Vagina (tissue), 2 donors: ENCODE measurements around the gene KCTD15. TPM values are rescaled to one million over a fixed set of nuclear protein-coding genes. Genes with fewer than 3 reads are reported as not detected.
"Not testable (repeated sequence)": the region's sequence is repeated elsewhere in the genome, so short reads cannot be mapped to it uniquely, and the experiment has no call there.

Experiments
- DNase-seq, 2 donors: peaks; one replicate each; pipeline ENCODE4 v3.0.0-alpha.2; 2017; ENCODE audit errors: extremely low spot score in 2 of 2
- H3K27ac ChIP-seq: fragments of 200-600 bp; sonication (generic); one replicate; pipeline ENCODE4 v1.5.1; 2019
- H3K27me3 ChIP-seq: fragments of 200-600 bp; sonication (generic); one replicate; pipeline ENCODE4 v1.5.1; 2019
- H3K36me3 ChIP-seq, 2 donors: fragments of 200-600 bp; sonication (generic); one replicate each; pipeline ENCODE4 v1.5.1; 2017 to 2019
- H3K4me1 ChIP-seq: fragments of 200-600 bp; sonication (generic); one replicate; pipeline ENCODE4 v1.5.1; 2019
- H3K4me3 ChIP-seq, 2 donors: fragments of 200-600 bp; sonication (generic); 1 replicate in 1 of 2; 2 replicates in 1 of 2; pipeline ENCODE4 v1.5.1; 2016 to 2019
- H3K9me3 ChIP-seq: fragments of 200-600 bp; sonication (generic); one replicate; pipeline ENCODE4 v1.5.1; 2019
- POLR2A ChIP-seq, 2 donors: fragments of 450-650 bp; IDR thresholded peaks; one replicate each; pipeline ENCODE4 v1.6.1; 2017; ENCODE audit warnings: antibody characterized with exemption in 2 of 2, mild to moderate bottlenecking in 2 of 2, moderate library complexity in 2 of 2
- POLR2AphosphoS5 ChIP-seq, 2 donors: sonication (generic); formaldehyde crosslinking; IDR thresholded peaks; one replicate each; pipeline ENCODE4 v1.9.0; 2017; ENCODE audit warnings: antibody characterized with exemption in 2 of 2, mild to moderate bottlenecking in 2 of 2, low read depth in 1 of 2; ENCODE audit not compliant: insufficient read depth in 1 of 2
- intact Hi-C: fragments of 100-400 bp; cut with DNase I; formaldehyde crosslinking; loops from one replicate; pipeline ENCODE4 v1.15.1; 2023
- total RNA-seq: library from RNA; depleted of rRNA; stranded (reverse); fragments of >200 nt; gene quantifications from one replicate; pipeline ENCODE4 v1.2.3, GENCODE V29; 2016
- TF ChIP-seq, protein P1 (sequence below), 3 experiments: fragments of 450-650 bp in 2 of 3; fragments of 200-600 bp in 1 of 3; sonication (generic) in 1 of 3; IDR thresholded peaks; one replicate each; pipeline ENCODE4 v1.5.1; 2017 to 2019; ENCODE audit warnings: antibody characterized with exemption in 3 of 3, mild to moderate bottlenecking in 2 of 3, moderate library complexity in 2 of 3

Gene KCTD15
- total RNA-seq, 1 donor from 2014 or later = 65.6 TPM

DNA sequence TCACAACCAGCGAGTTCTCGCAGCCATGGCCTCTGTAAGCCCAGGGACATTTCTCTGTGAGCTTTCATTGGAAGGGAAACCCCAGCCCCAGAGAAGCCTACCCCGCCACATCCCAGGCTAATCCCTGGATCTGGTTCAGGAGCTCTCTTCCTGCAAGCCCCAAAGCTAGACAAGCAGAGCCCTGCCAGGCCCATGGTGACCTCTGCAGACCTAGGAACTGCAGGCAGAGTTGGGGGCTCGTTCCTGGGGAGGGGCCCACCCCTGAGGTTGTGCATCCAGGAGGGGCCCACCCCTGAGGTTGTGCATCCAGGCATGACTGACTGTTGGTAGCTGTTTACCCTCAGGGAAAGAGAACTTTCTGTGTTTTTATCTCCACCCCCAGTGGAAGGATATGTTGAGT lies 21.7 kb downstream of the KCTD15 start:
- peak in 1 of 2 donors; percentile 71 for DNase-seq
- Histone ChIP-seq H3K9me3 (no peaks in the 10 kb centered on the region), H3K36me3 (peaks cover 0 to 3% of the 10 kb centered on the region in 2 donors), H3K4me1 (peaks cover 40% of the 10 kb centered on the region), H3K4me3 (no peak overlapping the region), H3K27ac (no peak overlapping the region), H3K27me3 (no peaks in the 10 kb centered on the region)
- no peak for TF ChIP-seq POLR2AphosphoS5 (IDR thresholded peaks at IDR 0.05; ENCODE audit: insufficient read depth in 1 of 2, low read depth in 1 of 2)
- TF ChIP-seq POLR2A (IDR thresholded peaks at IDR 0.05) = no peak
- TF ChIP-seq, protein P1, sequence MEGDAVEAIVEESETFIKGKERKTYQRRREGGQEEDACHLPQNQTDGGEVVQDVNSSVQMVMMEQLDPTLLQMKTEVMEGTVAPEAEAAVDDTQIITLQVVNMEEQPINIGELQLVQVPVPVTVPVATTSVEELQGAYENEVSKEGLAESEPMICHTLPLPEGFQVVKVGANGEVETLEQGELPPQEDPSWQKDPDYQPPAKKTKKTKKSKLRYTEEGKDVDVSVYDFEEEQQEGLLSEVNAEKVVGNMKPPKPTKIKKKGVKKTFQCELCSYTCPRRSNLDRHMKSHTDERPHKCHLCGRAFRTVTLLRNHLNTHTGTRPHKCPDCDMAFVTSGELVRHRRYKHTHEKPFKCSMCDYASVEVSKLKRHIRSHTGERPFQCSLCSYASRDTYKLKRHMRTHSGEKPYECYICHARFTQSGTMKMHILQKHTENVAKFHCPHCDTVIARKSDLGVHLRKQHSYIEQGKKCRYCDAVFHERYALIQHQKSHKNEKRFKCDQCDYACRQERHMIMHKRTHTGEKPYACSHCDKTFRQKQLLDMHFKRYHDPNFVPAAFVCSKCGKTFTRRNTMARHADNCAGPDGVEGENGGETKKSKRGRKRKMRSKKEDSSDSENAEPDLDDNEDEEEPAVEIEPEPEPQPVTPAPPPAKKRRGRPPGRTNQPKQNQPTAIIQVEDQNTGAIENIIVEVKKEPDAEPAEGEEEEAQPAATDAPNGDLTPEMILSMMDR (IDR thresholded peaks at IDR 0.05) = no peak
- intact Hi-C loops = no loop called here

GRCh38 chr19:33819078-33819477 lies 22.4 kb downstream of the KCTD15 start:
- H3K9me3 ChIP-seq, DNase-seq, H3K27me3 ChIP-seq, H3K36me3 ChIP-seq, intact Hi-C loops: not testable (repeated sequence)
- Histone ChIP-seq H3K27ac (peak overlapping the region; percentile 78), H3K4me3 (peak overlapping the region in 1 of 2 donors; percentile 60), H3K4me1 (peaks cover 40% of the 10 kb centered on the region)

DNA sequence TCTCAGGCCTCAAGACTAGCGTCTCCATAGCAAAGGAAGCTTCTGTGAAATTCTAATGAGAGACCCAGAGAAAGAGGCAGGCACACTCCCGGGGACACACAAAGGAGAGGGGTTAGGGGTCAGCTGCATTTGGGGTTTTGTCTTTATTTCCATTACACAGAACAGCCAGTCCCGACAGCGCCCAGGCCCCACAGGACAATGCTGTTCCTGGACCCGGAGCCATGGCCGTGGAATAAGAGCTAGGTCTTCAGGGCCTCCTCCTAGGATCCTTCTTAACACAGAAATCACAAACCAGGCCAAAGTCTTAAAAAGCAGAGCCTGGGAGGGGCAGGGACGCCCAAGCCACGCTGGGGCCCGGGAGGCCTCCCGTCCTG lies 22.8 kb downstream of the KCTD15 start:
- no peaks in the 10 kb centered on the region for H3K36me3 ChIP-seq
- H3K9me3 ChIP-seq = no peaks in the 10 kb centered on the region
- H3K4me1 ChIP-seq = peaks cover 40% of the 10 kb centered on the region
- peak overlapping the region; percentile 43 to 60 for H3K4me3 ChIP-seq
- DNase-seq = peak in 1 of 2 donors; percentile 84
- peak overlapping the region; percentile 78 for H3K27ac ChIP-seq
- intact Hi-C loops = no loop called here
- H3K27me3 ChIP-seq = no peaks in the 10 kb centered on the region
- TF ChIP-seq, protein P1 (IDR thresholded peaks at IDR 0.05) = no peak
- TF ChIP-seq POLR2AphosphoS5 (IDR thresholded peaks at IDR 0.05; ENCODE audit: insufficient read depth in 1 of 2, low read depth in 1 of 2) = no peak
- TF ChIP-seq POLR2A (IDR thresholded peaks at IDR 0.05) = no peak

DNA sequence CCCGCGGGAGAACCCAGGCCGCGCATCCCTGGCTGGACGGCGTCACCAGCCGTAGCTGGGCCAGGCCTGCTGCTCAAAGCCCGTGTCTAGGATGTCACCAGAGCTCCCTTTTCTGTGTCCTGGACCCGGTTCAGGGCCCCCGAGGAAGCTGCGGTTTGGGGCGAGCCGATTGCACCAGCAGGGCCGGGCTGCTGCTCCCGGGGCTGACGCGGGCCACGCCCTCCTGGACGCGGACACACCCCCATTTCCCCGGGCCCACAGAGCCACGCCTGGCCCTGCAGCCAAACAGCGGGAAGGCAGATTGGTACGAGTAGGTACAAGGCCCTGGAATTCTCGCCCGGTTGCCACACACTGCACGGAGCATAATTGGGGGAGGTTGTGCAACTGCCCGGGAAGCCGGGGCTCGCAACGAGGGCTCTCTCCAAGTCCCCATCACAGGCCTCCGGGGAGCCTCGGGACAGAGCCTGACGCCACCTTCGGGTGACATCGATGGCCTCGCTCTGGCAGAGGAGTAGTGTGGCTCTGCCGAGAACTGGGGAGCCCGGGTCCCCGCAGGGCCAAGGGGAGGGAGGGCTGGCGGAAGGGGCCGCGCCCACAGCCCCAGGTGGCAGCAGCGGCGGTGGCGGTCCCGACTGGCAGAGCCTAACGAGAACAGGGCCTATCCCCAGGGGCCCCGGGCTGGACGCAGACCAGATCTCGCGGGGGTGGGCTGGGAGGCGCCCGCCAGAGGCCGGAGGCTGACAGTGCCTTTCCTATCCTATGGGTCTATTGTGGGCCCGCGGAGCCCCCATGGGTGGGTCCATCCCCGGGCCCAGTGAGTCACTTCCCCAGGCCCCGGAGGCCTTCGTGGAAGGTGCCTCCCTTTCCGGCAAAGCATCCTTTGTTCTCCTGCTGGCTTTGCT lies 23.5 kb downstream of the KCTD15 start:
- intact Hi-C loops = no loop called here
- TF ChIP-seq POLR2A (IDR thresholded peaks at IDR 0.05) = no peak
- TF ChIP-seq, protein P1 (IDR thresholded peaks at IDR 0.05) = peak in 1 of 3 experiments; percentile 25
- peak; percentile 51 to 85 for TF ChIP-seq POLR2AphosphoS5 (IDR thresholded peaks at IDR 0.05; ENCODE audit: insufficient read depth in 1 of 2, low read depth in 1 of 2)
- no peaks in the 10 kb centered on the region for H3K27me3 ChIP-seq
- no peaks in the 10 kb centered on the region for H3K36me3 ChIP-seq
- H3K9me3 ChIP-seq = no peaks in the 10 kb centered on the region
- DNase-seq = peak in 1 of 2 donors; percentile 91
- H3K4me3 ChIP-seq = peak overlapping the region; percentile 43 to 60
- peaks cover 40% of the 10 kb centered on the region for H3K4me1 ChIP-seq
- H3K27ac ChIP-seq = peak overlapping the region; percentile 78

DNA sequence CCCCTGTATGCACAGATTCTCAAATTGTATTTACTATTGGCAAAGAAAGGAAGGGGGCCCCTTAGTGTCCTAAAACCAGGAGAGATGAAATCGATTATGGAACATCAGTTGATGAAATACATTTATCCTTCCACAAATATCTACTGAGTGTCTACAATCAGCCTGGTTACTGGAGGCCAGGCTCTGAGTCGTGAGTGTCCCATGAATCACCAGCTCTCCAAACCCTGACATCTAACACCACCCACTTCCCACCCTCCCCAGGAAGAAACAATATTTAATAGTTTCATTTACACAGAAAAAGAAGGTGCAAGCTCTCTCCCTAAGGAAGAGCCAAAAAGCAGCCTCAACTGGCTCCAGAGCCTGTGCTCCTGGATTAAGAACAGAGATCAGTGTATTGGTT lies 25.2 kb downstream of the KCTD15 start:
- TF ChIP-seq POLR2AphosphoS5 (IDR thresholded peaks at IDR 0.05; ENCODE audit: insufficient read depth in 1 of 2, low read depth in 1 of 2) = no peak
- TF ChIP-seq, protein P1 (IDR thresholded peaks at IDR 0.05) = no peak
- no peak for TF ChIP-seq POLR2A (IDR thresholded peaks at IDR 0.05)
- no peak overlapping the region for H3K27ac ChIP-seq
- DNase-seq = peak; percentile 25 to 32
- no peaks in the 10 kb centered on the region for H3K9me3 ChIP-seq
- H3K4me3 ChIP-seq = no peak overlapping the region
- H3K4me1 ChIP-seq = peaks cover 32% of the 10 kb centered on the region
- H3K27me3 ChIP-seq = no peaks in the 10 kb centered on the region
- H3K36me3 ChIP-seq = no peaks in the 10 kb centered on the region
- intact Hi-C loops = no loop called here
